Peyer's patch (tissue), 4 donors: ENCODE measurements around the gene ZNF541. TPM values are rescaled to one million over a fixed set of nuclear protein-coding genes. Genes with fewer than 3 reads are reported as not detected.
A peak's percentile ranks its signal among the peaks of the same experiment; 100 is the strongest.
"Not testable (repeated sequence)": the region's sequence is repeated elsewhere in the genome, so short reads cannot be mapped to it uniquely, and the experiment has no call there.

ENCODE experiments used
- DNase-seq, 3 donors: peaks; one replicate each; pipeline ENCODE4 v3.0.0-alpha.2; 2017 to 2019
- H3K27ac ChIP-seq, 4 donors: fragments of 200-600 bp; sonication (generic); one replicate each; pipeline ENCODE4 v1.5.1; 2016 to 2019
- H3K27me3 ChIP-seq, 2 donors: fragments of 200-600 bp; sonication (generic); one replicate each; pipeline ENCODE4 v1.5.1; 2019
- H3K36me3 ChIP-seq, 3 donors: fragments of 200-600 bp; sonication (generic); one replicate each; pipeline ENCODE4 v1.5.1; 2016 to 2019
- H3K4me1 ChIP-seq, 4 donors: fragments of 200-600 bp; sonication (generic); one replicate each; pipeline ENCODE4 v1.5.1; 2016 to 2019
- H3K4me3 ChIP-seq, 4 donors: fragments of 200-600 bp; sonication (generic); 1 replicate in 3 of 4; 2 replicates in 1 of 4; pipeline ENCODE4 v1.5.1; 2016 to 2019; ENCODE audit warnings: mild to moderate bottlenecking in 1 of 4
- H3K9me3 ChIP-seq, 4 donors: fragments of 200-600 bp; sonication (generic); one replicate each; pipeline ENCODE4 v1.5.1; 2016 to 2019; ENCODE audit warnings: mild to moderate bottlenecking in 1 of 4
- CTCF ChIP-seq, 6 experiments: fragments of 450-650 bp in 4 of 6; fragments of 200-600 bp in 2 of 6; sonication (generic) in 1 of 6; IDR thresholded peaks; one replicate each; pipeline ENCODE4 v1.5.1; 2017 to 2019; ENCODE audit warnings: antibody characterized with exemption in 6 of 6, mild to moderate bottlenecking in 3 of 6, moderate library complexity in 1 of 6
- POLR2A ChIP-seq, 2 donors: fragments of 450-650 bp; IDR thresholded peaks; one replicate each; pipeline ENCODE4 v1.5.1; 2017; ENCODE audit warnings: antibody characterized with exemption in 2 of 2, mild to moderate bottlenecking in 2 of 2, moderate library complexity in 2 of 2
- total RNA-seq, 4 donors: library from RNA; depleted of rRNA; stranded (reverse); fragments of >200 nt; gene quantifications; one replicate each; pipeline ENCODE4 v1.1.0, GENCODE V29; 2016

Gene ZNF541
- total RNA-seq, 4 donors from 2014 or later, result not detected

GRCh38 chr19:47601180-47601904, 28.4 kb upstream of the ZNF541 start:
- TF ChIP-seq CTCF (IDR thresholded peaks at IDR 0.05) (no peak), POLR2A (IDR thresholded peaks at IDR 0.05) (peak in 1 of 2 donors; percentile 30)
- peak overlapping the region in 3 of 4 donors; percentile 79 to 93 (median 87) for H3K27ac ChIP-seq
- no peaks in the 10 kb centered on the region for H3K36me3 ChIP-seq
- no peaks in the 10 kb centered on the region for H3K27me3 ChIP-seq
- peak overlapping the region; percentile 46 to 62 (median 54) for H3K4me3 ChIP-seq
- no peaks in the 10 kb centered on the region for H3K9me3 ChIP-seq
- peak in 2 of 3 donors; percentile 75 to 88 for DNase-seq
- H3K4me1 ChIP-seq, result peaks cover 0 to 21% (median 0%) of the 10 kb centered on the region in 4 donors

- Histone ChIP-seq H3K27ac (peak overlapping the region; percentile 79 to 93 (median 86)), H3K27me3 (no peaks in the 10 kb centered on the region), H3K4me3 (peak overlapping the region; percentile 46 to 62 (median 54)), H3K4me1 (peaks cover 0 to 21% (median 0%) of the 10 kb centered on the region in 4 donors), H3K9me3 (no peaks in the 10 kb centered on the region), H3K36me3 (no peaks in the 10 kb centered on the region)
- DNase-seq, result peak; percentile 99 to 100 (median 100)
- TF ChIP-seq CTCF (IDR thresholded peaks at IDR 0.05) (peak in 3 of 6 experiments; percentile 9 to 24 (median 19)), POLR2A (IDR thresholded peaks at IDR 0.05) (peak; percentile 91 to 97)
These were observed 27.6 kb upstream of the ZNF541 start for GRCh38 chr19:47600246-47601179.

GRCh38 chr19:47599671-47600245, 26.8 kb upstream of the ZNF541 start:
- not testable (repeated sequence) for H3K36me3 ChIP-seq, H3K9me3 ChIP-seq, H3K27me3 ChIP-seq, DNase-seq
- H3K27ac ChIP-seq, result peak overlapping the region; percentile 62 to 93 (median 86)
- H3K4me3 ChIP-seq, result peak overlapping the region; percentile 32 to 62 (median 54)
- peaks cover 0 to 21% (median 0%) of the 10 kb centered on the region in 4 donors for H3K4me1 ChIP-seq

- DNase-seq, result peak in 1 of 3 donors; percentile 65
- Histone ChIP-seq H3K4me3 (peak overlapping the region in 2 of 4 donors; percentile 23 to 35), H3K27me3 (no peaks in the 10 kb centered on the region), H3K9me3 (no peaks in the 10 kb centered on the region), H3K4me1 (peaks cover 0 to 21% (median 0%) of the 10 kb centered on the region in 4 donors), H3K27ac (peak overlapping the region in 2 of 4 donors; percentile 69 to 87), H3K36me3 (no peaks in the 10 kb centered on the region)
- TF ChIP-seq POLR2A (IDR thresholded peaks at IDR 0.05) (no peak), CTCF (IDR thresholded peaks at IDR 0.05) (no peak)
These were observed 25.7 kb upstream of the ZNF541 start for GRCh38 chr19:47598407-47599349.

GRCh38 chr19:47595944-47596343, 23.0 kb upstream of the ZNF541 start:
- DNase-seq, result no peak
- H3K4me3 ChIP-seq, result no peak overlapping the region
- H3K36me3 ChIP-seq, result no peaks in the 10 kb centered on the region
- no peaks in the 10 kb centered on the region for H3K9me3 ChIP-seq
- H3K4me1 ChIP-seq, result peaks cover 0 to 12% (median 0%) of the 10 kb centered on the region in 4 donors
- no peaks in the 10 kb centered on the region for H3K27me3 ChIP-seq
- H3K27ac ChIP-seq, result no peak overlapping the region
- TF ChIP-seq POLR2A (IDR thresholded peaks at IDR 0.05), result no peak
- no peak for TF ChIP-seq CTCF (IDR thresholded peaks at IDR 0.05)
